Osteocyte (in vitro differentiated cells): ENCODE measurements around the gene C10orf90. TPM values are rescaled to one million over a fixed set of nuclear protein-coding genes. Genes with fewer than 3 reads are reported as not detected.

Source experiments
- DNase-seq: peaks from one replicate; pipeline ENCODE4 v3.0.0; 2021; ENCODE audit warnings: mixed read lengths; ENCODE audit not compliant: unreplicated experiment; ENCODE audit errors: extremely low spot score
- H3K27ac Mint-ChIP-seq: one replicate; pipeline ENCODE4 v1.8.0; 2021; ENCODE audit warnings: mild to moderate bottlenecking, mixed read lengths; ENCODE audit not compliant: unreplicated experiment
- H3K27me3 Mint-ChIP-seq: one replicate; pipeline ENCODE4 v1.8.0; 2021; ENCODE audit warnings: mixed read lengths; ENCODE audit not compliant: unreplicated experiment
- H3K36me3 Mint-ChIP-seq: one replicate; pipeline ENCODE4 v1.8.0; 2021; ENCODE audit warnings: mixed read lengths; ENCODE audit not compliant: unreplicated experiment
- H3K4me1 Mint-ChIP-seq: one replicate; pipeline ENCODE4 v1.8.0; 2021; ENCODE audit warnings: mixed read lengths; ENCODE audit not compliant: unreplicated experiment
- H3K4me3 Mint-ChIP-seq: one replicate; pipeline ENCODE4 v1.8.0; 2021; ENCODE audit warnings: mild to moderate bottlenecking, moderate library complexity, mixed read lengths; ENCODE audit not compliant: unreplicated experiment
- H3K9me3 Mint-ChIP-seq: one replicate; pipeline ENCODE4 v1.8.0; 2021; ENCODE audit warnings: mixed read lengths; ENCODE audit not compliant: unreplicated experiment
- CTCF ChIP-seq: fragments of 200-600 bp; sonication (generic); IDR thresholded peaks from 2 replicates; pipeline ENCODE4 v1.5.0; 2021; ENCODE audit warnings: antibody characterized with exemption, mild to moderate bottlenecking, moderate library complexity
- total RNA-seq: library from RNA; stranded (reverse); gene quantifications from 2 replicates; pipeline ENCODE4 v1.2.1, GENCODE V29; 2021

The C10orf90 gene
- total RNA-seq, 1 donor from 2014 or later, result not detected

GRCh38 chr10:126468876-126469643, 201.4 kb downstream of the C10orf90 start:
- DNase-seq, result no peak
- Mint-ChIP-seq H3K9me3 (no peaks in the 10 kb centered on the region), H3K36me3 (no peaks in the 10 kb centered on the region), H3K4me1 (peaks cover 2% of the 10 kb centered on the region), H3K4me3 (no peak overlapping the region), H3K27me3 (peaks cover 21% of the 10 kb centered on the region), H3K27ac (no peak overlapping the region)
- TF ChIP-seq CTCF, result no peak

DNA sequence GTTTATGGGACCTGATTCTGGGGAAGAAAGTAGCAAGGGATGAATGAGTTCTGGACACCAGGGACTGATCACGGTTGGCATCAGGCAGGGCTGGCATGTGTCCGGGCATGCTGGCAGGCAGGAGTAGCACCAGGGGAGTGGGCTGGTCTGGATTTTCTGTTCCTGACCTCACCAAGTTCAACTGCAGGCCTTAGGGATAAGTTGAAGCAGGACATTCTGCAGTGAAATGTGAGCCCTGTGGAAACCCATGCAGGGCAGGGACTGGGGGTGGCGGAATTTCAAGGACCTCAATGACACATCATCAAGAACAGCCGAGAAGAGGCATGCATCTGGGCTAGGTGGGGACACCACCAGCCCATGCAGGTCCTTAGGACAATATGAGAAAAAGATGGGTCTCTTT, 202.0 kb downstream of the C10orf90 start:
- Mint-ChIP-seq H3K27ac (no peak overlapping the region), H3K27me3 (peaks cover 21% of the 10 kb centered on the region), H3K4me1 (peaks cover 2% of the 10 kb centered on the region), H3K9me3 (no peaks in the 10 kb centered on the region), H3K4me3 (no peak overlapping the region), H3K36me3 (no peaks in the 10 kb centered on the region)
- peak; percentile 57 for DNase-seq
- no peak for TF ChIP-seq CTCF

- Mint-ChIP-seq H3K9me3 (no peaks in the 10 kb centered on the region), H3K27ac (no peak overlapping the region), H3K4me3 (no peak overlapping the region), H3K4me1 (peaks cover 4% of the 10 kb centered on the region), H3K27me3 (peaks cover 14% of the 10 kb centered on the region), H3K36me3 (no peaks in the 10 kb centered on the region)
- no peak for DNase-seq
- TF ChIP-seq CTCF, result no peak
Measured at GRCh38 chr10:126465771-126466170, 204.7 kb downstream of the C10orf90 start.

- no peak for TF ChIP-seq CTCF
- no peaks in the 10 kb centered on the region for H3K27me3 Mint-ChIP-seq
- H3K4me1 Mint-ChIP-seq, result peaks cover 23% of the 10 kb centered on the region
- H3K9me3 Mint-ChIP-seq, result peaks cover 4% of the 10 kb centered on the region
- peak; percentile 70 for DNase-seq
- H3K36me3 Mint-ChIP-seq, result no peaks in the 10 kb centered on the region
- H3K27ac Mint-ChIP-seq, result no peak overlapping the region
- H3K4me3 Mint-ChIP-seq, result no peak overlapping the region
Measured at GRCh38 chr10:126463286-126463685, 207.2 kb downstream of the C10orf90 start.

DNA sequence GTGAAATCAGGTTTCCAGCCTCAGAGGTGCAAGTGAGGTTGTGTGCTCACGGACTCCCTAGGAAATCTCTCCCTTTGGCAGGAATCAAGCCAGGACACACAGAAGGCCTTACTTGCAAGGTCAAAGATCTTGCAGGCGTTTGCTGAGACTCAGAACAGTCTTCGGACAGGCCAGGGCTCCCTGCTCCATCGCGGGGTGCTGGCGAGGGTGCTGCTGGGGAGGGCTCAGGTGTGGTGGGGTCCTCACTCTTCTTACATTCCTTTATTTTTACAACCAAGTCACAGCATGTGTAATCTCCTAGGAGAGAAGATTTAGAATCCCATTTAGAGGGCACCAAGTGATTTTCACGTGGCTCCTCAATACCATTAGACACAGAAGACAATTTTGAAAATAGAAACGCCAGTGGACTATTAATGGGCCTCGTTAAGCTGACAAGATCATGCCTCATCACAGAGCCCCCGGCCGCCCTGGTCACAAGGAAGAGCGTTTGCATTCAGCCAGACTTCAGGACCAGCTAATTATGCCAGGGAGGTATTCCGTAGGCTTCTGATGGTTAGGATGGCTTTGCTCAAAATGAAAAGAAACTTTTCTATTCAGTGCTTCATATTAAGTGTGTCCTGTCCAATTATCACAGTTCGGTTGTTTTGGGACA, 209.1 kb downstream of the C10orf90 start:
- Mint-ChIP-seq H3K4me1 (peaks cover 24% of the 10 kb centered on the region), H3K9me3 (peaks cover 4% of the 10 kb centered on the region), H3K27me3 (no peaks in the 10 kb centered on the region), H3K27ac (no peak overlapping the region), H3K36me3 (no peaks in the 10 kb centered on the region), H3K4me3 (no peak overlapping the region)
- DNase-seq, result peak; percentile 53
- no peak for TF ChIP-seq CTCF
